Measurements from ENCODE around the gene IGF2R.

GRCh38 chr6:159988983-159989454 lies 20.1 kb downstream of the IGF2R start:
- TF ChIP-seq, protein P1, sequence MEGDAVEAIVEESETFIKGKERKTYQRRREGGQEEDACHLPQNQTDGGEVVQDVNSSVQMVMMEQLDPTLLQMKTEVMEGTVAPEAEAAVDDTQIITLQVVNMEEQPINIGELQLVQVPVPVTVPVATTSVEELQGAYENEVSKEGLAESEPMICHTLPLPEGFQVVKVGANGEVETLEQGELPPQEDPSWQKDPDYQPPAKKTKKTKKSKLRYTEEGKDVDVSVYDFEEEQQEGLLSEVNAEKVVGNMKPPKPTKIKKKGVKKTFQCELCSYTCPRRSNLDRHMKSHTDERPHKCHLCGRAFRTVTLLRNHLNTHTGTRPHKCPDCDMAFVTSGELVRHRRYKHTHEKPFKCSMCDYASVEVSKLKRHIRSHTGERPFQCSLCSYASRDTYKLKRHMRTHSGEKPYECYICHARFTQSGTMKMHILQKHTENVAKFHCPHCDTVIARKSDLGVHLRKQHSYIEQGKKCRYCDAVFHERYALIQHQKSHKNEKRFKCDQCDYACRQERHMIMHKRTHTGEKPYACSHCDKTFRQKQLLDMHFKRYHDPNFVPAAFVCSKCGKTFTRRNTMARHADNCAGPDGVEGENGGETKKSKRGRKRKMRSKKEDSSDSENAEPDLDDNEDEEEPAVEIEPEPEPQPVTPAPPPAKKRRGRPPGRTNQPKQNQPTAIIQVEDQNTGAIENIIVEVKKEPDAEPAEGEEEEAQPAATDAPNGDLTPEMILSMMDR (IDR thresholded peaks at IDR 0.05; ENCODE audit: low read depth, low read length) = no peak
- TF ChIP-seq POLR2A (IDR thresholded peaks at IDR 0.05; ENCODE audit: extremely low read depth, insufficient read length) = no peak
